Peyer's patch (tissue), 4 donors: Measurements from ENCODE around the gene PCMT1.

Source experiments
- POLR2A ChIP-seq, 2 donors: fragments of 450-650 bp; IDR thresholded peaks; one replicate each; pipeline ENCODE4 v1.5.1; 2017; ENCODE audit warnings: antibody characterized with exemption in 2 of 2, mild to moderate bottlenecking in 2 of 2, moderate library complexity in 2 of 2
- TF ChIP-seq, protein P1 (sequence below), 6 experiments: fragments of 450-650 bp in 4 of 6; fragments of 200-600 bp in 2 of 6; sonication (generic) in 1 of 6; IDR thresholded peaks; one replicate each; pipeline ENCODE4 v1.5.1; 2017 to 2019; ENCODE audit warnings: antibody characterized with exemption in 6 of 6, mild to moderate bottlenecking in 3 of 6, moderate library complexity in 1 of 6

GRCh38 chr6:149851461-149852110 is 102.0 kb downstream of the PCMT1 start:
- TF ChIP-seq, protein P1, sequence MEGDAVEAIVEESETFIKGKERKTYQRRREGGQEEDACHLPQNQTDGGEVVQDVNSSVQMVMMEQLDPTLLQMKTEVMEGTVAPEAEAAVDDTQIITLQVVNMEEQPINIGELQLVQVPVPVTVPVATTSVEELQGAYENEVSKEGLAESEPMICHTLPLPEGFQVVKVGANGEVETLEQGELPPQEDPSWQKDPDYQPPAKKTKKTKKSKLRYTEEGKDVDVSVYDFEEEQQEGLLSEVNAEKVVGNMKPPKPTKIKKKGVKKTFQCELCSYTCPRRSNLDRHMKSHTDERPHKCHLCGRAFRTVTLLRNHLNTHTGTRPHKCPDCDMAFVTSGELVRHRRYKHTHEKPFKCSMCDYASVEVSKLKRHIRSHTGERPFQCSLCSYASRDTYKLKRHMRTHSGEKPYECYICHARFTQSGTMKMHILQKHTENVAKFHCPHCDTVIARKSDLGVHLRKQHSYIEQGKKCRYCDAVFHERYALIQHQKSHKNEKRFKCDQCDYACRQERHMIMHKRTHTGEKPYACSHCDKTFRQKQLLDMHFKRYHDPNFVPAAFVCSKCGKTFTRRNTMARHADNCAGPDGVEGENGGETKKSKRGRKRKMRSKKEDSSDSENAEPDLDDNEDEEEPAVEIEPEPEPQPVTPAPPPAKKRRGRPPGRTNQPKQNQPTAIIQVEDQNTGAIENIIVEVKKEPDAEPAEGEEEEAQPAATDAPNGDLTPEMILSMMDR (IDR thresholded peaks at IDR 0.05), result no peak
- TF ChIP-seq POLR2A (IDR thresholded peaks at IDR 0.05), result no peak
